ENCODE data around the gene EDIL3. TPM values are rescaled to one million over a fixed set of nuclear protein-coding genes. Genes with fewer than 3 reads are reported as not detected.
A peak's percentile ranks its signal among the peaks of the same experiment; 100 is the strongest.

Gene EDIL3
- total and polyA plus RNA-seq, 2 donors (not counting 3 experiments of a cell fraction or from before 2014, with no cell fraction given) = 9.1 to 28.8 TPM

- peak; percentile 84 for DNase-seq (ENCODE audit: low read depth, low spot score)
- Histone ChIP-seq H3K9ac (replicated peaks; ENCODE audit: extremely low read depth, insufficient read depth, low read length) (no peak overlapping the region), H3K4me1 (ENCODE audit: control insufficient read depth, extremely low read depth, insufficient read depth, low read length) (peaks cover 46% of the 10 kb centered on the region), H3K4me3 (replicated peaks in 1 of 3; ENCODE audit: insufficient read depth in 1 of 3, low read depth in 1 of 3, low read length in 3 of 3) (no peak overlapping the region), H3K4me2 (ENCODE audit: insufficient read depth, low read length) (peak overlapping the region; percentile 48), H2AFZ (ENCODE audit: low read depth, low read length) (no peak overlapping the region), H4K20me1 (replicated peaks; ENCODE audit: control insufficient read depth, extremely low read depth, insufficient read depth, low read length) (no peaks in the 10 kb centered on the region), H3K9me1 (replicated peaks; ENCODE audit: control insufficient read depth, extremely low read depth, insufficient read depth, low read length) (no peaks in the 10 kb centered on the region), H3K27me3 (ENCODE audit: control insufficient read depth in 2 of 2, insufficient read depth in 2 of 2, low read length in 2 of 2) (no peaks in the 10 kb centered on the region), H3K79me2 (ENCODE audit: control insufficient read depth, insufficient read depth, low read length) (no peaks in the 10 kb centered on the region), H3K36me3 (ENCODE audit: control insufficient read depth in 2 of 2, extremely low read depth in 1 of 2, insufficient read depth in 2 of 2, low read length in 2 of 2) (no peaks in the 10 kb centered on the region), H3K27ac (ENCODE audit: insufficient read depth, low read depth, low read length) (peak overlapping the region; percentile 22), H3K9me3 (replicated peaks; ENCODE audit: control insufficient read depth, insufficient read depth, low read length) (no peaks in the 10 kb centered on the region)
- ChIA-PET CTCF (interaction anchor here (0.7 to 1.3 kb wide), 7 partner anchors 8 to 588 kb away, joined by 3 read pairs; no protein-coding TSS in a partner anchor), POLR2A (no interaction called here)
- intact Hi-C loops (cut with micrococcal nuclease) (loop anchor here (1.0 kb wide), 1 partner anchor 76 kb away; no protein-coding TSS in a partner anchor), dilution Hi-C loops (cut with MboI; ENCODE audit: extremely low pct_ligation_motif_present, low sequenced_read_pairs) (no loop called here)
- FAIRE-seq = peak; percentile 56
- BruUV-seq (replicated peaks) = no TSS peak
- TF ChIP-seq GATA2 (IDR thresholded peaks at IDR 0.05; ENCODE audit: insufficient read depth, insufficient read length, low read depth, low read length) (peak; percentile 99), MYC (IDR thresholded peaks at IDR 0.05; ENCODE audit: low read depth, low read length) (no peak), EZH2 (IDR thresholded peaks at IDR 0.05; ENCODE audit: borderline replicate concordance, low read depth, low read length, severe bottlenecking) (no peak), JUN (IDR thresholded peaks at IDR 0.05; ENCODE audit: borderline replicate concordance, insufficient read depth, insufficient read length, low read depth) (peak; percentile 79), POLR2AphosphoS5 (IDR thresholded peaks at IDR 0.05; ENCODE audit: insufficient read depth, low read depth, low read length) (peak; percentile 57), FOS (IDR thresholded peaks at IDR 0.05; ENCODE audit: borderline replicate concordance, insufficient read depth, low read length) (peak; percentile 73)
Observed at GRCh38 chr5:84306601-84307000, 78.1 kb downstream of the EDIL3 start.

- Histone ChIP-seq H3K4me3 (replicated peaks in 1 of 3; ENCODE audit: insufficient read depth in 1 of 3, low read depth in 1 of 3, low read length in 3 of 3) (no peak overlapping the region), H3K4me1 (ENCODE audit: control insufficient read depth, extremely low read depth, insufficient read depth, low read length) (peaks cover 51% of the 10 kb centered on the region), H3K9me3 (replicated peaks; ENCODE audit: control insufficient read depth, insufficient read depth, low read length) (no peaks in the 10 kb centered on the region), H3K27ac (ENCODE audit: insufficient read depth, low read depth, low read length) (no peak overlapping the region), H3K79me2 (ENCODE audit: control insufficient read depth, insufficient read depth, low read length) (no peaks in the 10 kb centered on the region), H3K9ac (replicated peaks; ENCODE audit: extremely low read depth, insufficient read depth, low read length) (no peak overlapping the region), H3K27me3 (ENCODE audit: control insufficient read depth in 2 of 2, insufficient read depth in 2 of 2, low read length in 2 of 2) (no peaks in the 10 kb centered on the region), H3K36me3 (ENCODE audit: control insufficient read depth in 2 of 2, extremely low read depth in 1 of 2, insufficient read depth in 2 of 2, low read length in 2 of 2) (no peaks in the 10 kb centered on the region), H4K20me1 (replicated peaks; ENCODE audit: control insufficient read depth, extremely low read depth, insufficient read depth, low read length) (no peaks in the 10 kb centered on the region), H3K4me2 (ENCODE audit: insufficient read depth, low read length) (no peak overlapping the region), H2AFZ (ENCODE audit: low read depth, low read length) (no peak overlapping the region), H3K9me1 (replicated peaks; ENCODE audit: control insufficient read depth, extremely low read depth, insufficient read depth, low read length) (no peaks in the 10 kb centered on the region)
- TF ChIP-seq FOS (IDR thresholded peaks at IDR 0.05; ENCODE audit: borderline replicate concordance, insufficient read depth, low read length) = no peak
- TF ChIP-seq GATA2 (IDR thresholded peaks at IDR 0.05; ENCODE audit: insufficient read depth, insufficient read length, low read depth, low read length) = no peak
- TF ChIP-seq MYC (IDR thresholded peaks at IDR 0.05; ENCODE audit: low read depth, low read length) = no peak
- TF ChIP-seq JUN (IDR thresholded peaks at IDR 0.05; ENCODE audit: borderline replicate concordance, insufficient read depth, insufficient read length, low read depth) = no peak
- no peak for TF ChIP-seq POLR2AphosphoS5 (IDR thresholded peaks at IDR 0.05; ENCODE audit: insufficient read depth, low read depth, low read length)
- no peak for TF ChIP-seq MAX (IDR thresholded peaks at IDR 0.05; ENCODE audit: insufficient read depth, insufficient read length)
- no peak for TF ChIP-seq EZH2 (IDR thresholded peaks at IDR 0.05; ENCODE audit: borderline replicate concordance, low read depth, low read length, severe bottlenecking)
- TF ChIP-seq POLR2A (IDR thresholded peaks at IDR 0.05; ENCODE audit: low read depth, low read length) = no peak
- no peak for TF ChIP-seq CTCF (IDR thresholded peaks at IDR 0.05; ENCODE audit: extremely low read depth in 1 of 2, insufficient read depth in 1 of 2, low read depth in 1 of 2, low read length in 2 of 2)
- dilution Hi-C loops (cut with MboI; ENCODE audit: extremely low pct_ligation_motif_present, low sequenced_read_pairs) (no loop called here), intact Hi-C loops (cut with micrococcal nuclease) (loop anchor here (5.0 kb wide), 1 partner anchor 277 kb away; no protein-coding TSS in a partner anchor)
- POLR2A ChIA-PET = no interaction called here
- no peak for FAIRE-seq
- CTCF ChIA-PET = interaction anchor here (0.9 kb wide), 1 partner anchor 74 kb away, joined by 3 read pairs; no protein-coding TSS in a partner anchor
- peak; percentile 46 for DNase-seq (ENCODE audit: low read depth, low spot score)
- BruUV-seq (replicated peaks) = no TSS peak
Observed at GRCh38 chr5:84304599-84304998, 80.1 kb downstream of the EDIL3 start.
